SU-DHL-6 (cell line): ENCODE data around the gene RIPOR2.
A peak's percentile ranks its signal among the peaks of the same experiment; 100 is the strongest.

ENCODE experiments used
- H2AFZ ChIP-seq: fragments of 200-600 bp; sonication (generic); 2 replicates; pipeline ENCODE4 v1.6.1; 2014; ENCODE audit warnings: low read depth, mild to moderate bottlenecking, moderate library complexity, mixed read lengths, antibody characterized with exemption, low read length; ENCODE audit not compliant: severe bottlenecking
- H3F3A ChIP-seq: fragments of 200-600 bp; shearing (Covaris generic); 2 replicates; pipeline ENCODE4 v1.6.0; 2016; ENCODE audit warnings: antibody characterized with exemption, mild to moderate bottlenecking; ENCODE audit not compliant: insufficient read depth
- H3K27ac ChIP-seq: fragments of 200-600 bp; sonication (generic); 2 replicates; pipeline ENCODE4 v1.5.1; 2016; ENCODE audit warnings: low read depth, mild to moderate bottlenecking, low read length, moderate library complexity, mixed read lengths
- H3K27me3 ChIP-seq: fragments of 200-600 bp; sonication (generic), shearing (Covaris generic); 2 replicates; pipeline ENCODE4 v1.6.0; 2014; ENCODE audit warnings: mild to moderate bottlenecking, low read length
- H3K36me3 ChIP-seq: fragments of 200-600 bp; sonication (generic); 2 replicates; pipeline ENCODE4 v1.6.1; 2014; ENCODE audit warnings: mild to moderate bottlenecking, low read length, mixed read lengths
- H3K4me2 ChIP-seq: fragments of 300-600, 200-600 bp; shearing (Covaris generic), sonication (generic); 2 replicates; pipeline ENCODE4 v1.6.0; 2014; ENCODE audit warnings: low read length, low read depth, mild to moderate bottlenecking; ENCODE audit not compliant: poor library complexity, severe bottlenecking
- H3K4me3 ChIP-seq: fragments of 200-600 bp; sonication (generic); 2 replicates; pipeline ENCODE4 v1.5.1; 2014; ENCODE audit warnings: antibody characterized with exemption, low read length, mild to moderate bottlenecking, mixed read lengths; ENCODE audit not compliant: insufficient read depth, poor library complexity, severe bottlenecking
- H3K79me2 ChIP-seq: fragments of 200-600 bp; sonication (generic); 2 replicates; pipeline ENCODE4 v1.6.1; 2014; ENCODE audit warnings: mild to moderate bottlenecking, low read length, moderate library complexity; ENCODE audit not compliant: insufficient read depth
- H3K9ac ChIP-seq: fragments of 200-600 bp; sonication (generic); 2 replicates; pipeline ENCODE4 v1.7.0; 2014; ENCODE audit warnings: mild to moderate bottlenecking, low read length
- H3K9me2 ChIP-seq: fragments of 200-600 bp; sonication (generic); replicated peaks from 2 replicates; pipeline ENCODE4 v1.6.1; 2014; ENCODE audit warnings: low read length; ENCODE audit not compliant: insufficient read depth
- H3K9me3 ChIP-seq: fragments of 200-600 bp; sonication (generic); 2 replicates; pipeline ENCODE4 v1.6.1; 2014; ENCODE audit warnings: low read length, mixed read lengths; ENCODE audit not compliant: insufficient read depth
- H4K20me1 ChIP-seq: fragments of 200-600 bp; sonication (generic); 2 replicates; pipeline ENCODE4 v1.6.1; 2014; ENCODE audit warnings: low read depth, mild to moderate bottlenecking, antibody characterized with exemption, low read length, moderate library complexity, mixed read lengths
- CTCF ChIP-seq: fragments of 200-600 bp; sonication (generic); IDR thresholded peaks from one replicate; pipeline ENCODE4 v1.5.1; 2017; ENCODE audit warnings: antibody characterized with exemption, mild to moderate bottlenecking, low read length, moderate library complexity; ENCODE audit not compliant: insufficient read depth, poor library complexity, severe bottlenecking
- EZH2phosphoT487 ChIP-seq: fragments of 200-600 bp; sonication (generic), shearing (Covaris generic); conservative IDR thresholded peaks from 2 replicates; pipeline ENCODE4 v1.6.1; 2018; ENCODE audit warnings: mild to moderate bottlenecking, antibody characterized with exemption, low read length, moderate library complexity, mixed read lengths

RIPOR2 gene

GRCh38 chr6:24856901-24857670 is 78.7 kb downstream of the RIPOR2 start:
- H3F3A ChIP-seq = peaks cover 61% of the 10 kb centered on the region
- no peaks in the 10 kb centered on the region for H3K27me3 ChIP-seq
- peak overlapping the region; percentile 93 for H3K27ac ChIP-seq
- no peak overlapping the region for H2AFZ ChIP-seq
- peaks cover 6% of the 10 kb centered on the region; the same call in 1 of the 2 replicates for H3K79me2 ChIP-seq
- H3K9me3 ChIP-seq = no peaks in the 10 kb centered on the region
- H3K9me2 ChIP-seq = no peaks in the 10 kb centered on the region
- H3K9ac ChIP-seq = peak overlapping the region; percentile 51; the same call in 1 of the 2 replicates
- H3K4me3 ChIP-seq = no peak overlapping the region
- H3K36me3 ChIP-seq = peaks cover 56% of the 10 kb centered on the region
- TF ChIP-seq CTCF = no peak
- TF ChIP-seq EZH2phosphoT487 = no peak
- peak overlapping the region; percentile 54 for H3K4me2 ChIP-seq
- no peaks in the 10 kb centered on the region for H4K20me1 ChIP-seq

- Histone ChIP-seq H3K79me2 (peaks cover 6% of the 10 kb centered on the region; the same call in 1 of the 2 replicates), H3K27ac (peak overlapping the region; percentile 93), H3F3A (peaks cover 52% of the 10 kb centered on the region), H2AFZ (no peak overlapping the region), H3K36me3 (peaks cover 56% of the 10 kb centered on the region), H3K27me3 (no peaks in the 10 kb centered on the region), H4K20me1 (no peaks in the 10 kb centered on the region), H3K4me2 (peak overlapping the region; percentile 3), H3K9me2 (no peaks in the 10 kb centered on the region), H3K4me3 (no peak overlapping the region), H3K9ac (no peak overlapping the region), H3K9me3 (no peaks in the 10 kb centered on the region)
- no peak for TF ChIP-seq CTCF
Measured at GRCh38 chr6:24856246-24856599, 79.5 kb downstream of the RIPOR2 start.

GRCh38 chr6:24855395-24856245 is 80.1 kb downstream of the RIPOR2 start:
- Histone ChIP-seq H3K9me3 (no peaks in the 10 kb centered on the region), H4K20me1 (no peaks in the 10 kb centered on the region), H3K9me2 (no peaks in the 10 kb centered on the region), H3F3A (peaks cover 46% of the 10 kb centered on the region), H3K9ac (peak overlapping the region; percentile 18; the same call in 1 of the 2 replicates), H3K27me3 (no peaks in the 10 kb centered on the region), H3K4me2 (peak overlapping the region; percentile 3), H3K79me2 (peaks cover 6% of the 10 kb centered on the region; the same call in 1 of the 2 replicates), H3K36me3 (peaks cover 54% of the 10 kb centered on the region), H3K4me3 (no peak overlapping the region), H2AFZ (no peak overlapping the region), H3K27ac (peak overlapping the region; percentile 93)
- TF ChIP-seq CTCF (peak; percentile 99), EZH2phosphoT487 (no peak)
